Neural progenitor cell (in vitro differentiated cells): ENCODE results near the gene PCDH9. TPM values are rescaled to one million over a fixed set of nuclear protein-coding genes. Genes with fewer than 3 reads are reported as not detected.
A peak's percentile ranks its signal among the peaks of the same experiment; 100 is the strongest.

Source experiments
- DNase-seq: peaks from one replicate; pipeline ENCODE4 v3.0.0-alpha.2; 2016; ENCODE audit warnings: low spot score
- H2AFZ ChIP-seq: fragments of 200-600 bp; sonication (generic); replicated peaks from 2 replicates; pipeline ENCODE4 v1.6.1; 2016; ENCODE audit warnings: antibody characterized with exemption
- H3F3A ChIP-seq: fragments of 200-600 bp; sonication (generic); 2 replicates; pipeline ENCODE4 v1.6.1; 2016; ENCODE audit warnings: antibody characterized with exemption, low read depth
- H3K27ac ChIP-seq: fragments of 200-600 bp; sonication (generic); 2 replicates; pipeline ENCODE4 v1.5.1; 2016; ENCODE audit warnings: mild to moderate bottlenecking
- H3K27me3 ChIP-seq: fragments of 200-600 bp; sonication (generic); 2 replicates; pipeline ENCODE4 v1.6.1; 2016; ENCODE audit warnings: mild to moderate bottlenecking, moderate library complexity
- H3K36me3 ChIP-seq: fragments of 200-600 bp; sonication (generic); 2 replicates; pipeline ENCODE4 v1.5.1; 2016
- H3K4me1 ChIP-seq: fragments of 200-600 bp; sonication (generic); 2 replicates; pipeline ENCODE4 v1.6.1; 2016; ENCODE audit warnings: mixed run types
- H3K4me2 ChIP-seq: fragments of 200-600 bp; sonication (generic); 2 replicates; pipeline ENCODE4 v1.6.1; 2016
- H3K4me3 ChIP-seq: fragments of 200-600 bp; sonication (generic); 2 replicates; pipeline ENCODE4 v1.5.1; 2016
- H3K79me2 ChIP-seq: fragments of 200-600 bp; sonication (generic); 2 replicates; pipeline ENCODE4 v1.6.1; 2016; ENCODE audit warnings: low read depth
- H3K9ac ChIP-seq: fragments of 200-600 bp; sonication (generic); 2 replicates; pipeline ENCODE4 v1.6.1; 2016
- H3K9me3 ChIP-seq: fragments of 200-600 bp; sonication (generic); 2 replicates; pipeline ENCODE4 v1.5.1; 2016; ENCODE audit warnings: low read depth
- H4K20me1 ChIP-seq: fragments of 200-600 bp; sonication (generic); 2 replicates; pipeline ENCODE4 v1.6.1; 2016; ENCODE audit warnings: low read depth
- H3K27ac Mint-ChIP-seq: 3 replicates; pipeline ENCODE4 v1.8.0; 2021; ENCODE audit warnings: mixed read lengths
- H3K27me3 Mint-ChIP-seq: 2 replicates; pipeline ENCODE4 v1.8.0; 2022; ENCODE audit warnings: low read depth, mild to moderate bottlenecking, inconsistent platforms, moderate library complexity, mixed read lengths; ENCODE audit not compliant: insufficient read depth
- H3K36me3 Mint-ChIP-seq: 3 replicates; pipeline ENCODE4 v1.8.0; 2021; ENCODE audit warnings: mixed read lengths
- H3K4me1 Mint-ChIP-seq: 3 replicates; pipeline ENCODE4 v1.8.0; 2021; ENCODE audit warnings: mixed read lengths
- H3K4me3 Mint-ChIP-seq: 3 replicates; pipeline ENCODE4 v1.8.0; 2021; ENCODE audit warnings: mild to moderate bottlenecking, moderate library complexity, mixed read lengths
- H3K9me3 Mint-ChIP-seq: 3 replicates; pipeline ENCODE4 v1.8.0; 2020; ENCODE audit warnings: mixed read lengths
- CTCF ChIP-seq: fragments of 200-600 bp; sonication (generic); IDR thresholded peaks from 2 replicates; pipeline ENCODE4 v1.5.1; 2017; ENCODE audit warnings: antibody characterized with exemption, mild to moderate bottlenecking
- EZH2 ChIP-seq: fragments of 200-600 bp; sonication (generic); IDR thresholded peaks from 2 replicates; pipeline ENCODE4 v1.6.1; 2017; ENCODE audit warnings: antibody characterized with exemption, mild to moderate bottlenecking, moderate library complexity
- EZH2phosphoT487 ChIP-seq: fragments of 200-600 bp; sonication (generic); IDR thresholded peaks from 2 replicates; pipeline ENCODE4 v1.6.1; 2017; ENCODE audit warnings: antibody characterized with exemption
- total RNA-seq: library from RNA; depleted of rRNA; stranded (reverse); fragments of >200 nt; gene quantifications from 2 replicates; pipeline ENCODE4 v1.2.3, GENCODE V29; 2015; ENCODE audit warnings: low replicate concordance

The PCDH9 gene
- total RNA-seq, 1 donor from 2014 or later: 0.24 TPM

GRCh38 chr13:66994517-66995202 lies 235.5 kb downstream of the PCDH9 start:
- no peak overlapping the region for H3K27ac Mint-ChIP-seq
- no peaks in the 10 kb centered on the region for H3K9me3 ChIP-seq
- H3F3A ChIP-seq: no peaks in the 10 kb centered on the region
- no peak overlapping the region for H3K27ac ChIP-seq
- no peak overlapping the region for H3K4me2 ChIP-seq
- H3K36me3 Mint-ChIP-seq: no peaks in the 10 kb centered on the region
- no peak for TF ChIP-seq EZH2phosphoT487
- no peak for TF ChIP-seq EZH2
- no peak for TF ChIP-seq CTCF
- no peak overlapping the region for H3K9ac ChIP-seq
- H2AFZ ChIP-seq: peak overlapping the region; percentile 75
- H3K4me3 ChIP-seq: no peak overlapping the region
- H3K4me1 ChIP-seq: no peaks in the 10 kb centered on the region
- no peak overlapping the region for H3K4me3 Mint-ChIP-seq
- H3K27me3 ChIP-seq: no peaks in the 10 kb centered on the region
- no peaks in the 10 kb centered on the region for H3K9me3 Mint-ChIP-seq
- no peak for DNase-seq
- no peaks in the 10 kb centered on the region for H3K36me3 ChIP-seq
- no peaks in the 10 kb centered on the region for H3K27me3 Mint-ChIP-seq
- H3K4me1 Mint-ChIP-seq: peaks cover 3% of the 10 kb centered on the region
- no peaks in the 10 kb centered on the region for H3K79me2 ChIP-seq
- H4K20me1 ChIP-seq: no peaks in the 10 kb centered on the region

GRCh38 chr13:66994097-66994496 lies 236.0 kb downstream of the PCDH9 start:
- peak overlapping the region; percentile 29 for H3K4me2 ChIP-seq
- TF ChIP-seq EZH2 (no peak), CTCF (peak; percentile 78), EZH2phosphoT487 (no peak)

GRCh38 chr13:66992719-66993118 lies 237.4 kb downstream of the PCDH9 start:
- H2AFZ ChIP-seq: peak overlapping the region; percentile 77

More at GRCh38 chr13:66994097-66994496, 236.0 kb downstream of the PCDH9 start:
- DNase-seq: peak; percentile 92
- no peaks in the 10 kb centered on the region for H3K9me3 ChIP-seq
- H3F3A ChIP-seq: no peaks in the 10 kb centered on the region
- H3K27ac ChIP-seq: no peak overlapping the region
- H3K27me3 ChIP-seq: no peaks in the 10 kb centered on the region
- H4K20me1 ChIP-seq: no peaks in the 10 kb centered on the region
- no peak overlapping the region for H3K4me3 ChIP-seq
- Mint-ChIP-seq H3K27ac (no peak overlapping the region), H3K4me1 (peaks cover 3% of the 10 kb centered on the region), H3K27me3 (no peaks in the 10 kb centered on the region), H3K4me3 (no peak overlapping the region), H3K36me3 (no peaks in the 10 kb centered on the region), H3K9me3 (no peaks in the 10 kb centered on the region)
- no peak overlapping the region for H3K9ac ChIP-seq
- H3K79me2 ChIP-seq: no peaks in the 10 kb centered on the region
- H2AFZ ChIP-seq: peak overlapping the region; percentile 75
- no peaks in the 10 kb centered on the region for H3K4me1 ChIP-seq
- no peaks in the 10 kb centered on the region for H3K36me3 ChIP-seq

More at GRCh38 chr13:66992719-66993118, 237.4 kb downstream of the PCDH9 start:
- Mint-ChIP-seq H3K4me1 (peaks cover 3% of the 10 kb centered on the region), H3K27ac (no peak overlapping the region), H3K9me3 (no peaks in the 10 kb centered on the region), H3K36me3 (no peaks in the 10 kb centered on the region), H3K27me3 (no peaks in the 10 kb centered on the region), H3K4me3 (no peak overlapping the region)
- Histone ChIP-seq H3F3A (no peaks in the 10 kb centered on the region), H4K20me1 (no peaks in the 10 kb centered on the region), H3K4me3 (no peak overlapping the region), H3K79me2 (no peaks in the 10 kb centered on the region), H3K27me3 (no peaks in the 10 kb centered on the region), H3K4me2 (no peak overlapping the region), H3K9ac (no peak overlapping the region), H3K27ac (no peak overlapping the region), H3K4me1 (no peaks in the 10 kb centered on the region), H3K36me3 (no peaks in the 10 kb centered on the region), H3K9me3 (no peaks in the 10 kb centered on the region)
- TF ChIP-seq EZH2phosphoT487 (no peak), CTCF (no peak), EZH2 (no peak)
- no peak for DNase-seq
